Thyroid gland (tissue), 4 donors: Measurements from ENCODE around the gene COL20A1.

Source experiments
- CTCF ChIP-seq, 6 experiments: fragments of 200-600 bp in 3 of 6; fragments of 450-650 bp in 3 of 6; sonication (generic) in 3 of 6; IDR thresholded peaks; one replicate each; pipeline ENCODE4 v1.5.1; 2016 to 2019; ENCODE audit warnings: antibody characterized with exemption in 6 of 6, mild to moderate bottlenecking in 2 of 6, inconsistent platforms in 1 of 6, moderate library complexity in 1 of 6
- POLR2A ChIP-seq, 2 donors: fragments of 450-650 bp; IDR thresholded peaks; one replicate each; pipeline ENCODE4 v1.6.1; 2017; ENCODE audit warnings: antibody characterized with exemption in 2 of 2, mild to moderate bottlenecking in 2 of 2, moderate library complexity in 1 of 2

- TF ChIP-seq CTCF (IDR thresholded peaks at IDR 0.05) (no peak), POLR2A (IDR thresholded peaks at IDR 0.05) (no peak)
Observed at GRCh38 chr20:63255931-63256704, 36.9 kb upstream of the COL20A1 start.
